Measurements from ENCODE around the gene CBLIF.

Gene CBLIF

GRCh38 chr11:59804061-59804460 lies 41.2 kb downstream of the CBLIF start:
- H3K9me3 ChIP-seq (ENCODE audit: control insufficient read depth, low read length), result no peaks in the 10 kb centered on the region
- H3K36me3 ChIP-seq (ENCODE audit: control insufficient read depth, insufficient read depth, low read length), result peaks cover 26% of the 10 kb centered on the region
- no peak overlapping the region for H3K4me3 ChIP-seq (ENCODE audit: insufficient read depth, low read depth, low read length, poor library complexity, severe bottlenecking)
- H3K27me3 ChIP-seq (replicated peaks; ENCODE audit: control insufficient read depth, insufficient read depth, low read length, poor library complexity, severe bottlenecking), result no peaks in the 10 kb centered on the region
- H3K4me1 ChIP-seq (ENCODE audit: control insufficient read depth, insufficient read depth, low read length, poor library complexity, severe bottlenecking), result no peaks in the 10 kb centered on the region
- no peak for DNase-seq
- H3K27ac ChIP-seq (ENCODE audit: insufficient read depth, low read length, poor library complexity, severe bottlenecking), result no peak overlapping the region

GRCh38 chr11:59802639-59803176 lies 42.6 kb downstream of the CBLIF start:
- DNase-seq, result peak in 2 of 3 donors; percentile 7 to 24
- peaks cover 24% of the 10 kb centered on the region for H3K36me3 ChIP-seq (ENCODE audit: control insufficient read depth, insufficient read depth, low read length)

GRCh38 chr11:59801981-59802638 lies 43.2 kb downstream of the CBLIF start:
- Histone ChIP-seq H3K36me3 (ENCODE audit: control insufficient read depth, insufficient read depth, low read length) (peaks cover 18% of the 10 kb centered on the region), H3K27me3 (replicated peaks; ENCODE audit: control insufficient read depth, insufficient read depth, low read length, poor library complexity, severe bottlenecking) (no peaks in the 10 kb centered on the region), H3K4me1 (ENCODE audit: control insufficient read depth, insufficient read depth, low read length, poor library complexity, severe bottlenecking) (no peaks in the 10 kb centered on the region), H3K4me3 (ENCODE audit: insufficient read depth, low read depth, low read length, poor library complexity, severe bottlenecking) (no peak overlapping the region), H3K9me3 (ENCODE audit: control insufficient read depth, low read length) (no peaks in the 10 kb centered on the region), H3K27ac (ENCODE audit: insufficient read depth, low read length, poor library complexity, severe bottlenecking) (no peak overlapping the region)
- DNase-seq, result no peak

More at GRCh38 chr11:59802639-59803176, 42.6 kb downstream of the CBLIF start:
- H3K27ac ChIP-seq (ENCODE audit: insufficient read depth, low read length, poor library complexity, severe bottlenecking), result no peak overlapping the region
- no peaks in the 10 kb centered on the region for H3K9me3 ChIP-seq (ENCODE audit: control insufficient read depth, low read length)
- no peaks in the 10 kb centered on the region for H3K4me1 ChIP-seq (ENCODE audit: control insufficient read depth, insufficient read depth, low read length, poor library complexity, severe bottlenecking)
- no peak overlapping the region for H3K4me3 ChIP-seq (ENCODE audit: insufficient read depth, low read depth, low read length, poor library complexity, severe bottlenecking)
- no peaks in the 10 kb centered on the region for H3K27me3 ChIP-seq (replicated peaks; ENCODE audit: control insufficient read depth, insufficient read depth, low read length, poor library complexity, severe bottlenecking)

GRCh38 chr11:59801160-59801706 lies 44.1 kb downstream of the CBLIF start:
- Histone ChIP-seq H3K27ac (ENCODE audit: insufficient read depth, low read length, poor library complexity, severe bottlenecking) (no peak overlapping the region), H3K27me3 (replicated peaks; ENCODE audit: control insufficient read depth, insufficient read depth, low read length, poor library complexity, severe bottlenecking) (no peaks in the 10 kb centered on the region), H3K9me3 (ENCODE audit: control insufficient read depth, low read length) (no peaks in the 10 kb centered on the region), H3K4me1 (ENCODE audit: control insufficient read depth, insufficient read depth, low read length, poor library complexity, severe bottlenecking) (no peaks in the 10 kb centered on the region), H3K36me3 (ENCODE audit: control insufficient read depth, insufficient read depth, low read length) (peaks cover 9% of the 10 kb centered on the region), H3K4me3 (ENCODE audit: insufficient read depth, low read depth, low read length, poor library complexity, severe bottlenecking) (no peak overlapping the region)
- no peak for DNase-seq

GRCh38 chr11:59800390-59801025 lies 44.8 kb downstream of the CBLIF start:
- H3K27me3 ChIP-seq (replicated peaks; ENCODE audit: control insufficient read depth, insufficient read depth, low read length, poor library complexity, severe bottlenecking), result no peaks in the 10 kb centered on the region
- H3K4me1 ChIP-seq (ENCODE audit: control insufficient read depth, insufficient read depth, low read length, poor library complexity, severe bottlenecking), result no peaks in the 10 kb centered on the region
- no peak overlapping the region for H3K4me3 ChIP-seq (ENCODE audit: insufficient read depth, low read depth, low read length, poor library complexity, severe bottlenecking)
- no peak overlapping the region for H3K27ac ChIP-seq (ENCODE audit: insufficient read depth, low read length, poor library complexity, severe bottlenecking)
- H3K36me3 ChIP-seq (ENCODE audit: control insufficient read depth, insufficient read depth, low read length), result peaks cover 4% of the 10 kb centered on the region
- H3K9me3 ChIP-seq (ENCODE audit: control insufficient read depth, low read length), result no peaks in the 10 kb centered on the region
- no peak for DNase-seq

GRCh38 chr11:59794417-59794816 lies 50.9 kb downstream of the CBLIF start:
- no peaks in the 10 kb centered on the region for H3K4me1 ChIP-seq (ENCODE audit: control insufficient read depth, insufficient read depth, low read length, poor library complexity, severe bottlenecking)
- H3K27ac ChIP-seq (ENCODE audit: insufficient read depth, low read length, poor library complexity, severe bottlenecking), result no peak overlapping the region
- H3K36me3 ChIP-seq (ENCODE audit: control insufficient read depth, insufficient read depth, low read length), result peaks cover 8% of the 10 kb centered on the region
- no peaks in the 10 kb centered on the region for H3K9me3 ChIP-seq (ENCODE audit: control insufficient read depth, low read length)
- no peak for DNase-seq
- no peak overlapping the region for H3K4me3 ChIP-seq (ENCODE audit: insufficient read depth, low read depth, low read length, poor library complexity, severe bottlenecking)
- no peaks in the 10 kb centered on the region for H3K27me3 ChIP-seq (replicated peaks; ENCODE audit: control insufficient read depth, insufficient read depth, low read length, poor library complexity, severe bottlenecking)

GRCh38 chr11:59792507-59792906 lies 52.8 kb downstream of the CBLIF start:
- DNase-seq, result no peak
- Histone ChIP-seq H3K27me3 (replicated peaks; ENCODE audit: control insufficient read depth, insufficient read depth, low read length, poor library complexity, severe bottlenecking) (no peaks in the 10 kb centered on the region), H3K9me3 (ENCODE audit: control insufficient read depth, low read length) (no peaks in the 10 kb centered on the region), H3K4me3 (ENCODE audit: insufficient read depth, low read depth, low read length, poor library complexity, severe bottlenecking) (no peak overlapping the region), H3K27ac (ENCODE audit: insufficient read depth, low read length, poor library complexity, severe bottlenecking) (no peak overlapping the region), H3K36me3 (ENCODE audit: control insufficient read depth, insufficient read depth, low read length) (peaks cover 8% of the 10 kb centered on the region), H3K4me1 (ENCODE audit: control insufficient read depth, insufficient read depth, low read length, poor library complexity, severe bottlenecking) (no peaks in the 10 kb centered on the region)

GRCh38 chr11:59791639-59792038 lies 53.7 kb downstream of the CBLIF start:
- Histone ChIP-seq H3K27ac (ENCODE audit: insufficient read depth, low read length, poor library complexity, severe bottlenecking) (no peak overlapping the region), H3K9me3 (ENCODE audit: control insufficient read depth, low read length) (no peaks in the 10 kb centered on the region), H3K4me1 (ENCODE audit: control insufficient read depth, insufficient read depth, low read length, poor library complexity, severe bottlenecking) (no peaks in the 10 kb centered on the region), H3K36me3 (ENCODE audit: control insufficient read depth, insufficient read depth, low read length) (peaks cover 8% of the 10 kb centered on the region), H3K27me3 (replicated peaks; ENCODE audit: control insufficient read depth, insufficient read depth, low read length, poor library complexity, severe bottlenecking) (no peaks in the 10 kb centered on the region), H3K4me3 (ENCODE audit: insufficient read depth, low read depth, low read length, poor library complexity, severe bottlenecking) (no peak overlapping the region)
- DNase-seq, result no peak

- no peak for DNase-seq
- Histone ChIP-seq H3K27ac (ENCODE audit: insufficient read depth, low read length, poor library complexity, severe bottlenecking) (no peak overlapping the region), H3K27me3 (replicated peaks; ENCODE audit: control insufficient read depth, insufficient read depth, low read length, poor library complexity, severe bottlenecking) (no peaks in the 10 kb centered on the region), H3K36me3 (ENCODE audit: control insufficient read depth, insufficient read depth, low read length) (peaks cover 3% of the 10 kb centered on the region), H3K4me1 (ENCODE audit: control insufficient read depth, insufficient read depth, low read length, poor library complexity, severe bottlenecking) (no peaks in the 10 kb centered on the region), H3K9me3 (ENCODE audit: control insufficient read depth, low read length) (no peaks in the 10 kb centered on the region), H3K4me3 (ENCODE audit: insufficient read depth, low read depth, low read length, poor library complexity, severe bottlenecking) (no peak overlapping the region)
Observed at GRCh38 chr11:59787816-59788215, 57.5 kb downstream of the CBLIF start.

- no peak for DNase-seq
- H3K9me3 ChIP-seq (ENCODE audit: control insufficient read depth, low read length), result no peaks in the 10 kb centered on the region
- H3K36me3 ChIP-seq (ENCODE audit: control insufficient read depth, insufficient read depth, low read length), result no peaks in the 10 kb centered on the region
- no peak overlapping the region for H3K4me3 ChIP-seq (ENCODE audit: insufficient read depth, low read depth, low read length, poor library complexity, severe bottlenecking)
- no peaks in the 10 kb centered on the region for H3K4me1 ChIP-seq (ENCODE audit: control insufficient read depth, insufficient read depth, low read length, poor library complexity, severe bottlenecking)
- no peaks in the 10 kb centered on the region for H3K27me3 ChIP-seq (replicated peaks; ENCODE audit: control insufficient read depth, insufficient read depth, low read length, poor library complexity, severe bottlenecking)
- no peak overlapping the region for H3K27ac ChIP-seq (ENCODE audit: insufficient read depth, low read length, poor library complexity, severe bottlenecking)
Observed at GRCh38 chr11:59787255-59787588, 58.1 kb downstream of the CBLIF start.

Data from effector memory CD4-positive, alpha-beta T cell (primary cell).